HG03469 (cell line): ENCODE data around the gene FAM13A.

Experiments used
- ATAC-seq: cut with Tn5 transposase; IDR thresholded peaks from one replicate; pipeline ENCODE4 v1.9.1; 2021; ENCODE audit warnings: mild to moderate bottlenecking, moderate library complexity, moderate number of reproducible peaks; ENCODE audit not compliant: unreplicated experiment

FAM13A gene

GRCh38 chr4:88693792-88694191 is 363.2 kb downstream of the FAM13A start:
- no peak for ATAC-seq

- no peak for ATAC-seq
Observed at GRCh38 chr4:88690355-88690754, 366.6 kb downstream of the FAM13A start.

GRCh38 chr4:88681209-88681608 is 375.8 kb downstream of the FAM13A start:
- no peak for ATAC-seq
